DOHH2 (cell line): Measurements from ENCODE around the gene MINAR1.

Experiments
- H3F3A ChIP-seq: fragments of 200-600 bp; sonication (generic), shearing (Covaris generic); 2 replicates; pipeline ENCODE4 v1.6.0; 2016; ENCODE audit warnings: antibody characterized with exemption, mild to moderate bottlenecking; ENCODE audit not compliant: control insufficient read depth, insufficient read depth
- H3K27ac ChIP-seq: fragments of 200-600 bp; sonication (generic); 2 replicates; pipeline ENCODE4 v1.5.1; 2014; ENCODE audit warnings: low read depth, mild to moderate bottlenecking, low read length, moderate library complexity
- H3K27me3 ChIP-seq: fragments of 200-600 bp; sonication (generic); 2 replicates; pipeline ENCODE4 v1.6.1; 2014; ENCODE audit warnings: mild to moderate bottlenecking, low read length, mixed read lengths; ENCODE audit not compliant: control insufficient read depth
- H3K36me3 ChIP-seq: fragments of 200-600 bp; sonication (generic); 2 replicates; pipeline ENCODE4 v1.6.1; 2014; ENCODE audit warnings: mild to moderate bottlenecking, low read length, moderate library complexity, mixed read lengths; ENCODE audit not compliant: control insufficient read depth
- H3K4me1 ChIP-seq: fragments of 200-600 bp; sonication (generic); 2 replicates; pipeline ENCODE4 v1.6.1; 2014; ENCODE audit warnings: mild to moderate bottlenecking, low read length, mixed read lengths; ENCODE audit not compliant: control insufficient read depth
- H3K4me2 ChIP-seq: fragments of 200-600 bp; sonication (generic); 2 replicates; pipeline ENCODE4 v1.6.0; 2014; ENCODE audit warnings: mild to moderate bottlenecking, low read length, moderate library complexity
- H3K4me3 ChIP-seq: fragments of 200-600 bp; sonication (generic); 2 replicates; pipeline ENCODE4 v1.5.1; 2014; ENCODE audit warnings: mild to moderate bottlenecking, low read length, mixed read lengths
- H3K79me2 ChIP-seq: fragments of 200-600 bp; sonication (generic); 2 replicates; pipeline ENCODE4 v1.6.1; 2014; ENCODE audit warnings: mild to moderate bottlenecking, low read length, mixed read lengths; ENCODE audit not compliant: control insufficient read depth
- H3K9me2 ChIP-seq: fragments of 200-600 bp; sonication (generic); replicated peaks from 2 replicates; pipeline ENCODE4 v1.6.1; 2014; ENCODE audit warnings: mild to moderate bottlenecking, low read length, mixed read lengths; ENCODE audit not compliant: control insufficient read depth
- H3K9me3 ChIP-seq: fragments of 200-600 bp; sonication (generic); 2 replicates; pipeline ENCODE4 v1.6.1; 2014; ENCODE audit warnings: antibody characterized with exemption, low read length, mixed read lengths; ENCODE audit not compliant: control insufficient read depth, insufficient read depth
- H4K20me1 ChIP-seq: fragments of 200-600 bp; sonication (generic); 2 replicates; pipeline ENCODE4 v1.6.0; 2014; ENCODE audit warnings: low read depth, mild to moderate bottlenecking, antibody characterized with exemption, low read length, moderate library complexity; ENCODE audit not compliant: control insufficient read depth, insufficient read depth
- EZH2phosphoT487 ChIP-seq: fragments of 200-600 bp; sonication (generic); IDR thresholded peaks from 2 replicates; pipeline ENCODE4 v1.6.1; 2017; ENCODE audit warnings: borderline replicate concordance, mild to moderate bottlenecking, antibody characterized with exemption, low read length, moderate library complexity, mixed read lengths
- TF ChIP-seq, protein P1 (sequence below): fragments of 200-600 bp; sonication (generic); IDR thresholded peaks from one replicate; pipeline ENCODE4 v1.5.1; 2014; ENCODE audit warnings: antibody characterized with exemption, mild to moderate bottlenecking, low read depth, low read length; ENCODE audit not compliant: poor library complexity, severe bottlenecking

The MINAR1 gene

DNA sequence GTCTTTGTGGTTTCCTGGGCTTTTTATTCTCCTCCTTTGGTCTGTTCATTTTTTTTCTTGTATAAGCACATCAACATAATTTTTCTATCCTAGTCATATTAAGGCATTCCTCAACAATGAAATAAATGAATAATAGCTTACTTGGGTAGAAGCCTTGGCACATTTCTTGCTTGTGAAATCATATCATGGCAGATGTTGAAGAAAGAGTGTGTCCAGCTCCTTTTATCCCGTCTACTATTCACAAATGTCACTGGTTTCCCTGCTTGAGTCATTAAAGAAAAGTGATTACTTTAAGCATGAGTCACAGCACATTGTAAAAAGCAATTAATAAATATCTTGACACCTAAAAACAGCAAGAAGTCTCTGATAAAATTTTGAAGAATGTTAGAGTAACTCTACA is 42.1 kb downstream of the MINAR1 start:
- Histone ChIP-seq H3K27ac (no peak overlapping the region), H3K4me1 (no peaks in the 10 kb centered on the region), H3K4me2 (no peak overlapping the region), H3K9me2 (no peaks in the 10 kb centered on the region), H3F3A (no peaks in the 10 kb centered on the region), H3K36me3 (no peaks in the 10 kb centered on the region), H3K4me3 (no peak overlapping the region), H3K79me2 (no peaks in the 10 kb centered on the region), H4K20me1 (no peaks in the 10 kb centered on the region), H3K27me3 (no peaks in the 10 kb centered on the region), H3K9me3 (no peaks in the 10 kb centered on the region)
- TF ChIP-seq EZH2phosphoT487: no peak
- TF ChIP-seq, protein P1, sequence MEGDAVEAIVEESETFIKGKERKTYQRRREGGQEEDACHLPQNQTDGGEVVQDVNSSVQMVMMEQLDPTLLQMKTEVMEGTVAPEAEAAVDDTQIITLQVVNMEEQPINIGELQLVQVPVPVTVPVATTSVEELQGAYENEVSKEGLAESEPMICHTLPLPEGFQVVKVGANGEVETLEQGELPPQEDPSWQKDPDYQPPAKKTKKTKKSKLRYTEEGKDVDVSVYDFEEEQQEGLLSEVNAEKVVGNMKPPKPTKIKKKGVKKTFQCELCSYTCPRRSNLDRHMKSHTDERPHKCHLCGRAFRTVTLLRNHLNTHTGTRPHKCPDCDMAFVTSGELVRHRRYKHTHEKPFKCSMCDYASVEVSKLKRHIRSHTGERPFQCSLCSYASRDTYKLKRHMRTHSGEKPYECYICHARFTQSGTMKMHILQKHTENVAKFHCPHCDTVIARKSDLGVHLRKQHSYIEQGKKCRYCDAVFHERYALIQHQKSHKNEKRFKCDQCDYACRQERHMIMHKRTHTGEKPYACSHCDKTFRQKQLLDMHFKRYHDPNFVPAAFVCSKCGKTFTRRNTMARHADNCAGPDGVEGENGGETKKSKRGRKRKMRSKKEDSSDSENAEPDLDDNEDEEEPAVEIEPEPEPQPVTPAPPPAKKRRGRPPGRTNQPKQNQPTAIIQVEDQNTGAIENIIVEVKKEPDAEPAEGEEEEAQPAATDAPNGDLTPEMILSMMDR: no peak

DNA sequence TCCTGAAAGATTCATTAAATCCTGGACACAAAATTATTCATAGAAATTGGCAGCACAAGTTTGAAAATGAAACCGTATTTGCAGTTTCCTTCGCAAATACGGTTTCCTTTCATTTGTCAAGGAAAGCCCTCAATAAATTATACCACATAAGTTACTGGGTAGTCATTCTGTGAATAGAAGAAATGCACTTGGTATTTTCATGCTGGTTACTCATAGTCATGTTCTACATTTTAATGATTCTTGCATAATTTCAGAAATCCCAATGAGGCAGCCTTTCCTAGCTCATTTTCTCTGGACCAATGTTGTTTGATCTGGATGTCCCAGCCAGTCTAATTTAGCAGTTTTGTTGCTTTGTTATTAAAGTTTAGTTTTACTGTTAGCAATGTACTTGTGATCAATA is 43.2 kb downstream of the MINAR1 start:
- Histone ChIP-seq H4K20me1 (no peaks in the 10 kb centered on the region), H3K79me2 (no peaks in the 10 kb centered on the region), H3K27me3 (no peaks in the 10 kb centered on the region), H3K9me2 (no peaks in the 10 kb centered on the region), H3K36me3 (no peaks in the 10 kb centered on the region), H3K4me2 (no peak overlapping the region), H3K9me3 (no peaks in the 10 kb centered on the region), H3K4me3 (no peak overlapping the region), H3K27ac (no peak overlapping the region), H3F3A (no peaks in the 10 kb centered on the region), H3K4me1 (no peaks in the 10 kb centered on the region)
- TF ChIP-seq EZH2phosphoT487: no peak
- TF ChIP-seq, protein P1: no peak

DNA sequence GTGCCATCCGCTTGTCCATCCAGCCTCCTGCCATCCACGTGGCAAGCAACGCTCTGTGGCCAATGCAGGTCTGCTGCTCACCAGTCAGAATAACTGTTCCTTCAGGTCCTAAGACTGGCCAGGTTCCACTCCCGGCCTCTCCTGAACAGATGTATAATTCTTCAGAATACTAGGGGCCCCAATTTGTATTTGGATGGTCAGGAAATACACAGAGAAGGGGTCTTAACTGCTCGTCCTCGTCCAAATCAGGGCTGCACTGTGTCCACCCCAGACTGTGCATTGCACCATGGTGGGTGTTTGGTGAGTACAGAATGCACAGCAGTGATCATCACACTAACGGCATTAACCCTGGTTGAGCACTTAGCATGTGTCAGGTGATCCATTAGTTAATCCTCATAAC is 46.0 kb downstream of the MINAR1 start:
- no peaks in the 10 kb centered on the region for H3K79me2 ChIP-seq
- no peak overlapping the region for H3K4me3 ChIP-seq
- H3F3A ChIP-seq: no peaks in the 10 kb centered on the region
- H4K20me1 ChIP-seq: no peaks in the 10 kb centered on the region
- no peak overlapping the region for H3K4me2 ChIP-seq
- H3K27ac ChIP-seq: no peak overlapping the region
- TF ChIP-seq, protein P1: no peak
- no peak for TF ChIP-seq EZH2phosphoT487
- H3K4me1 ChIP-seq: no peaks in the 10 kb centered on the region
- no peaks in the 10 kb centered on the region for H3K36me3 ChIP-seq
- H3K9me2 ChIP-seq: no peaks in the 10 kb centered on the region
- no peaks in the 10 kb centered on the region for H3K27me3 ChIP-seq
- no peaks in the 10 kb centered on the region for H3K9me3 ChIP-seq

DNA sequence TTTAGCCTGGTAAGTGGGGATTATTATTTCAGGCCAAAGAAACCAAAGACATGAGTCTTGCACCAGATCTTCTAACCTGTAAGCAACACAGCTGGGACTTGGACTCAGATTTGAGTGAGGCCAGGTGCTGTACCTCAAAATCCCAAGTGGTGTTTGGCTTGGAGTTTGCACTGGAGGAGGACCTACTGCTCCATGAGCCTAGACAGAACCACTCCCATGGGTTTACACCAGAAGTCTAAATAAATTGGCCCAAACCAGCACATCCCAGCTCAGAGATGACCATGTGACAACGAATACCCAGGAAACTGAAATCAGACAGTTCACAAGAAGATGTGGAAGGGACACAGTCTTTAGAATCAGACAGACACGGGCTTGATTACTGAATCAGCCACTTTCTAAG is 47.5 kb downstream of the MINAR1 start:
- Histone ChIP-seq H3K4me1 (no peaks in the 10 kb centered on the region), H4K20me1 (no peaks in the 10 kb centered on the region), H3K36me3 (no peaks in the 10 kb centered on the region), H3K9me3 (no peaks in the 10 kb centered on the region), H3K27me3 (no peaks in the 10 kb centered on the region), H3F3A (no peaks in the 10 kb centered on the region), H3K79me2 (no peaks in the 10 kb centered on the region), H3K4me3 (no peak overlapping the region), H3K9me2 (no peaks in the 10 kb centered on the region), H3K27ac (no peak overlapping the region), H3K4me2 (no peak overlapping the region)
- no peak for TF ChIP-seq EZH2phosphoT487
- TF ChIP-seq, protein P1: no peak
